HepG2 (cell line): ENCODE data around the gene SSC4D. TPM values are rescaled to one million over a fixed set of nuclear protein-coding genes. Genes with fewer than 3 reads are reported as not detected.

ENCODE experiments used
- ATAC-seq: fragments of 200-7000 bp; cut with Tn5 transposase; 3 replicates; pipeline ENCODE4 v1.9.1; 2020; ENCODE audit warnings: mild to moderate bottlenecking, moderate library complexity
- BruUV-seq: library from RNA; stranded (reverse); fragments of 400-500 nt; replicated peaks from 2 replicates; lab custom pipeline; 2021; lab: Mats Ljungman, UMichigan
- CTCF ChIA-PET: fragments of 300-600 bp; formaldehyde crosslinking; extraction: SDS; loops from one replicate; lab custom pipeline; 2021; ENCODE audit warnings: low total read pairs, inconsistent platforms, low intra/inter-chr PET ratio; lab: Yijun Ruan, JAX
- POLR2A ChIA-PET: fragments of 350-600 bp; sonication (Branson Sonifier 250); formaldehyde crosslinking; loops from one replicate; lab custom pipeline; 2020; ENCODE audit warnings: antibody characterized with exemption, inconsistent platforms; lab: Yijun Ruan, JAX
- DNase-seq: peaks from one replicate; pipeline ENCODE4 v3.0.0-alpha.2; 2015; ENCODE audit warnings: low spot score
- FAIRE-seq: peaks from 3 replicates; lab custom pipeline; 2011; peaks lifted over from hg19 to GRCh38; lab: Jason Lieb, UNC
- H2AFZ ChIP-seq: one replicate; pipeline ENCODE4 v1.6.1; 2011; ENCODE audit warnings: low read length, inconsistent platforms
- H3K27ac ChIP-seq: fragments of 300-600 bp; 3 replicates; pipeline ENCODE4 v1.8.0; 2011; ENCODE audit warnings: mixed run types, mild to moderate bottlenecking, mixed read lengths, low read length, inconsistent platforms; ENCODE audit not compliant: insufficient read depth; ENCODE audit errors: extremely low read length
- H3K27me3 ChIP-seq, 2 experiments: fragments of 200-600 bp in 1 of 2; 2 replicates in 1 of 2; 3 replicates in 1 of 2; pipeline versions ENCODE4 v1.6.0 to v1.8.0; 2011; ENCODE audit warnings: low read length in 2 of 2, mild to moderate bottlenecking in 2 of 2, moderate library complexity in 2 of 2, inconsistent platforms in 1 of 2; ENCODE audit not compliant: insufficient read depth in 2 of 2, control insufficient read depth in 1 of 2
- H3K36me3 ChIP-seq, 2 experiments: fragments of 200-600 bp in 1 of 2; replicated peaks in 1 of 2; 2 replicates in 1 of 2; 3 replicates in 1 of 2; pipeline versions ENCODE4 v1.5.1 to v1.8.0; 2011; ENCODE audit warnings: low read length in 2 of 2, inconsistent platforms in 1 of 2; ENCODE audit not compliant: insufficient read depth in 2 of 2, control insufficient read depth in 1 of 2
- H3K4me1 ChIP-seq: 2 replicates; pipeline ENCODE4 v1.5.1; 2012; ENCODE audit warnings: low read length, inconsistent platforms; ENCODE audit not compliant: insufficient read depth
- H3K4me2 ChIP-seq: 2 replicates; pipeline ENCODE4 v1.6.0; 2011; ENCODE audit warnings: low read depth, low read length, inconsistent platforms
- H3K4me3 ChIP-seq, 3 experiments: fragments of 200-600 bp in 1 of 3; sonication (generic), shearing (Covaris generic) in 1 of 3; replicated peaks in 1 of 3; 2 replicates each; pipeline ENCODE4 v1.5.1; 2011 to 2016; ENCODE audit warnings: low read length in 3 of 3, inconsistent platforms in 2 of 3, low read depth in 2 of 3, mild to moderate bottlenecking in 2 of 3, control low read depth in 1 of 3, mixed read lengths in 1 of 3; ENCODE audit not compliant: insufficient read depth in 1 of 3
- H3K79me2 ChIP-seq: one replicate; pipeline ENCODE4 v1.6.1; 2011; ENCODE audit warnings: low read length, inconsistent platforms; ENCODE audit not compliant: insufficient read depth
- H3K9ac ChIP-seq: 2 replicates; pipeline ENCODE4 v1.6.0; 2011; ENCODE audit warnings: mild to moderate bottlenecking, low read depth, low read length, inconsistent platforms; ENCODE audit not compliant: insufficient read depth
- H3K9me3 ChIP-seq: 2 replicates; pipeline ENCODE4 v1.5.1; 2012; ENCODE audit warnings: mild to moderate bottlenecking, low read length
- H4K20me1 ChIP-seq: 2 replicates; pipeline ENCODE4 v1.6.0; 2011; ENCODE audit warnings: inconsistent platforms, mild to moderate bottlenecking, low read length, moderate library complexity; ENCODE audit not compliant: insufficient read depth
- DDIT3 ChIP-seq: sonication (generic); formaldehyde crosslinking; IDR thresholded peaks from 2 replicates; pipeline ENCODE4 v1.4.0; 2020; ENCODE audit warnings: mild to moderate bottlenecking, missing genetic modification reagents
- GLI4 ChIP-seq: sonication (generic); formaldehyde crosslinking; IDR thresholded peaks from 2 replicates; pipeline ENCODE4 v1.5.1; 2020; ENCODE audit warnings: missing genetic modification reagents, mild to moderate bottlenecking, moderate library complexity, borderline replicate concordance
- KLF13 ChIP-seq: sonication (generic); formaldehyde crosslinking; IDR thresholded peaks from 2 replicates; pipeline ENCODE4 v1.4.0; 2020; ENCODE audit warnings: mild to moderate bottlenecking, missing genetic modification reagents
- ZBTB46 ChIP-seq: sonication (generic); formaldehyde crosslinking; IDR thresholded peaks from 2 replicates; pipeline ENCODE4 v1.4.0; 2020; ENCODE audit warnings: mild to moderate bottlenecking, missing genetic modification reagents, borderline replicate concordance
- ZNF33A ChIP-seq: sonication (generic); formaldehyde crosslinking; IDR thresholded peaks from 2 replicates; pipeline ENCODE4 v1.5.1; 2020; ENCODE audit warnings: missing genetic modification reagents, mild to moderate bottlenecking, moderate library complexity, borderline replicate concordance
- ZNF607 ChIP-seq: sonication (generic); formaldehyde crosslinking; IDR thresholded peaks from 2 replicates; pipeline ENCODE4 v1.5.1; 2020; ENCODE audit warnings: missing genetic modification reagents, mild to moderate bottlenecking, borderline replicate concordance
- WGBS: methylation state at CpG from one replicate; pipeline ENCODE4 v1.1.6; 2017; ENCODE audit warnings: low lambda C conversion rate; 5-methylcytosine and 5-hydroxymethylcytosine counted together
- in situ Hi-C: cut with HindIII; loops from 2 replicates; pipeline ENCODE4 v1.10.0; 2017; ENCODE audit warnings: low pct_unique_long_range_greater_than_20kb; ENCODE audit not compliant: extremely low pct_ligation_motif_present
- intact Hi-C: fragments of 100-400 bp; cut with micrococcal nuclease; formaldehyde crosslinking; loops from one replicate; pipeline ENCODE4 v1.10.0; 2022; ENCODE audit not compliant: unreplicated experiment
- polyA plus RNA-seq, 8 experiments: library from polyadenylated mRNA; depleted of rRNA in 3 of 8; stranded (reverse) in 7 of 8; unstranded in 1 of 8; fragments of >200 nt; fragmentation: Illumina TruSeq in 4 of 8; extraction: Trizol in 4 of 8; gene quantifications; 2 replicates each; pipeline versions ENCODE4 v1.2.1 to v1.2.3, GENCODE V29; 2011 to 2016; ENCODE audit warnings: low read depth in 4 of 8, missing spikeins in 1 of 8, mixed read lengths in 1 of 8; ENCODE audit not compliant: insufficient read depth in 1 of 8
- total RNA-seq, 5 experiments: library from RNA; depleted of rRNA; stranded (reverse); fragments of >200 nt; fragmentation: Illumina TruSeq; extraction: Trizol; gene quantifications; 2 replicates each; pipeline ENCODE4 v1.2.3, GENCODE V29; 2016; ENCODE audit warnings: low read depth in 1 of 5

Gene SSC4D
- total and polyA plus RNA-seq, 2 of the 13 experiments (the other 11 are each of a cell fraction or from before 2014, with no cell fraction given) = 33.3 to 63.8 TPM

GRCh38 chr7:76368190-76368589, 41.3 kb downstream of the SSC4D start:
- no peak for ATAC-seq
- TF ChIP-seq ZNF33A (no peak), KLF13 (CRISPR knock-in tag) (no peak), ZNF607 (CRISPR knock-in tag) (no peak), GLI4 (CRISPR knock-in tag) (no peak), DDIT3 (CRISPR knock-in tag) (no peak), ZBTB46 (CRISPR knock-in tag) (no peak)
- TF ChIP-seq, all 625 proteins: peak for 0
- Histone ChIP-seq H2AFZ (no peak overlapping the region), H3K4me1 (peaks cover 23% of the 10 kb centered on the region), H3K9ac (no peak overlapping the region), H3K27ac (no peak overlapping the region), H3K36me3 (no peaks in the 10 kb centered on the region), H3K27me3 (0 out of 5 replicates have a peak, but pooled peaks cover 0 to under 1% of the 10 kb centered on the region in 2 experiments), H4K20me1 (no peaks in the 10 kb centered on the region), H3K9me3 (no peaks in the 10 kb centered on the region), H3K4me2 (no peak overlapping the region), H3K4me3 (no peak overlapping the region), H3K79me2 (no peaks in the 10 kb centered on the region)
- intact Hi-C loops = no loop called here
- no TSS peak for BruUV-seq
- no peak for FAIRE-seq
- in situ Hi-C loops = no loop called here
- ChIA-PET POLR2A (no interaction called here), CTCF (no interaction called here)
- DNase-seq = no peak
- 50% methylated on average over 5 of the region's 8 CpGs for WGBS
